Measurements from ENCODE around the gene SIGLEC11.

DNA sequence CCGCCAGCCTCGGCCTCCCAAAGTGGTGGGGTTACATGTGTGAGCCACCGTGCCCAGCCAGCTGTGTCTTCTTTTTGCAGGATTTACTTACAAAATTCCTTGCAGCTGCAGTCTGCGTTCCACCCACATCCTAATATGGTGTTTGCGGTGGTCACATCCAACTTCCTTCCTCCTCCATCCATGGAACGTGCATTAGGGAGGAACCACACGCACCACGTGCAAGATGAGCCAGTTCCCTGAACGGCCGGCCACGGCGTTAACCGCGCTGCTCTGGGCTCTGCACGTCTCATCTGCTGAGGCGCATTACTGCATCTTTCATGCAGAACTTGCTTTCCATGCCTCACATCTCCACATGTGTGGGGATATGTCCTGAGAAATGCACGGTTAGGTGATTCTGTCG is 13.0 kb upstream of the SIGLEC11 start:
- TF ChIP-seq CTCF (IDR thresholded peaks at IDR 0.05) (no peak), ZFX (IDR thresholded peaks at IDR 0.05; ENCODE audit: borderline replicate concordance) (no peak)
